Bronchial epithelial cell (primary cell): ENCODE measurements around the gene CRHR2. TPM values are rescaled to one million over a fixed set of nuclear protein-coding genes. Genes with fewer than 3 reads are reported as not detected.
"Not testable (repeated sequence)": the region's sequence is repeated elsewhere in the genome, so short reads cannot be mapped to it uniquely, and the experiment has no call there.

Experiments used
- DNase-seq: peaks from one replicate; pipeline ENCODE4 v3.0.0-alpha.2; 2010; ENCODE audit warnings: low read depth
- FAIRE-seq: peaks from 2 replicates; lab custom pipeline; 2011; peaks lifted over from hg19 to GRCh38; lab: Jason Lieb, UNC
- H3K27me3 ChIP-seq: 2 replicates; pipeline ENCODE4 v1.5.1; 2011; ENCODE audit warnings: low read length; ENCODE audit not compliant: control insufficient read depth, insufficient read depth
- H3K36me3 ChIP-seq: 2 replicates; pipeline ENCODE4 v1.5.1; 2011; ENCODE audit warnings: low read length; ENCODE audit not compliant: control insufficient read depth, insufficient read depth
- H3K4me3 ChIP-seq: 2 replicates; pipeline ENCODE4 v1.5.1; 2011; ENCODE audit warnings: mild to moderate bottlenecking, low read depth, low read length, control low read depth
- CTCF ChIP-seq: IDR thresholded peaks from 2 replicates; pipeline ENCODE4 v1.5.1; 2011; ENCODE audit warnings: mild to moderate bottlenecking, moderate library complexity, low read length, control low read depth, inconsistent platforms; ENCODE audit not compliant: insufficient read depth, severe bottlenecking
- total RNA-seq: library from RNA; depleted of rRNA; stranded (reverse); fragments of >200 nt; gene quantifications from 2 replicates; pipeline ENCODE4 v1.2.1, GENCODE V29; 2014

Gene CRHR2
- total RNA-seq, 1 donor from 2014 or later = not detected

DNA sequence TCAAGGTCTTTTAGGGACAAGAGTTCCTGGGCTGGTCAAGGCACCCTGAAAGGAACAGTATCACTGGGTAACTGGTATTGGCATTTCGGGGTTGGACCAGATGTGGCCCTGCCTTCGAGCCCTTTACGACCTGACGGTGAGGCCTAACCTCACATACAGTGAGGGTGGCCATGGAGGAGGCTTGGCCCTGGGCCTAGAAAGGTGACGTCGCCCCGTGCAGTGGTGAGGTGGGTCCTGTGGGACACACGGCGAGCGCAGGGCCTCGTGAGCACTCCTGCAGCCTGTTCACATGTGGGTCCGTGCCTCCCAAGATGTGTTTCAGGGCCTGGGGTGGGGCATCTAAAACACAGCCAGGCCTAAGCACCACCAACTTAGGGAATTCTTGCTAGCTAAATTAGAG lies 36.1 kb downstream of the CRHR2 start:
- no peak for TF ChIP-seq CTCF
- no peak overlapping the region for H3K4me3 ChIP-seq
- H3K36me3 ChIP-seq = no peaks in the 10 kb centered on the region
- no peaks in the 10 kb centered on the region for H3K27me3 ChIP-seq
- FAIRE-seq (peak; percentile 77), DNase-seq (no peak)

DNA sequence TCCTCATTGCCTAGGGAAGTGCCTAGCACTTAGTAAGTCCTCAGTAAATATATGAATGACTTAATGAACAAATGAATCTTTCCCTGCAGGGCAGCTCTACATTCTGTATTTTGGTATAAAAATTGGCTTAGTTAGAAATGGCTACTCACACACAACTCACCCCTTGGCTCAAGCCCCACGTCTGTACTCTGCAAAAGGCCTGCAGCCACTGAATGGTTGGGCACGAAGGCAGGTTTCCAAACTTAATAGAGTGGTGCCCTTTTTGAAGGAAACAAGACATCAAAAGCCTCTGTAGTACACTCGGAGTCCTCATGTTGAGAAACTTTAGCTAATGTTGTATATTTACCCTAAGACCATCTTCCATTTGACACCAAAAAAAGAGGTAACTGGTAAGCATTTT lies 36.6 kb downstream of the CRHR2 start:
- no peak for TF ChIP-seq CTCF
- H3K4me3 ChIP-seq = no peak overlapping the region

DNA sequence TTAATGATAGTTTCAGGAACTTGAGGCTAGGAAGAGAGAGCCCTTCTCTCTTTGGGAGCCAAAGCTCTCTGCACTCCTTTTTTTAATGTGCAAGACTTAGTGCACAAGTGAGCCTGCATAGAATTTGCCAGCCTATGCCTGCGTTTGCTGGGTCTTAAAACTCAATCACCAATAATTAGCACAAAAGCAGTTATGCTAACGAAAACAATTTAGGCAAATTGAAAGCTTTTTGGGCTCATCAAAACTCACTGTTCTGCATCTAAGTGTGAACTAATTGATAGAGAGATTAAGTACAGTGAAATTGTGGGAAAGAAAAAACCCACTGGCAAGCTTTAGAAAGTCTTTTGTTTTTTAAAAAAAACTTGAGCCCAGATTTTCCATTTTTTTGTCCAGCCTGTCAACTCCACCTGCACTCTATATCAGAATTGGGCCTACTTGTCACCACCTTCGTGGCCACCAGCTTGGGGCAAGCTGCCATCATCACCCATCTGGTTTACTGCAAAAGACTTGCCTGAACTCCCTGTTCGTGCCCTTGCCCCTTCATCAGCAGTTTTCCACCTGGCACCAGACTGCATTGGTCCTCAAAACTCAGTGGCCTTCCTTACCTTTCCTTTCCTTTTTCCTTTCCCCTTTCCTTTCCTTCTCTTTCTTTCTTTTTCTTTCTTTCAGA lies 37.8 kb downstream of the CRHR2 start:
- FAIRE-seq (no peak), DNase-seq (no peak)
- Histone ChIP-seq H3K27me3 (no peaks in the 10 kb centered on the region), H3K4me3 (no peak overlapping the region), H3K36me3 (no peaks in the 10 kb centered on the region)
- TF ChIP-seq CTCF = no peak

More for the DNA sequence above, 36.6 kb downstream of the CRHR2 start:
- DNase-seq (no peak), FAIRE-seq (no peak)
- no peaks in the 10 kb centered on the region for H3K27me3 ChIP-seq
- no peaks in the 10 kb centered on the region for H3K36me3 ChIP-seq

GRCh38 chr7:30642789-30643188 lies 39.5 kb downstream of the CRHR2 start:
- Histone ChIP-seq H3K4me3 (no peak overlapping the region), H3K36me3 (no peaks in the 10 kb centered on the region), H3K27me3 (no peaks in the 10 kb centered on the region)
- no peak for FAIRE-seq
- TF ChIP-seq CTCF = no peak
- no peak for DNase-seq

DNA sequence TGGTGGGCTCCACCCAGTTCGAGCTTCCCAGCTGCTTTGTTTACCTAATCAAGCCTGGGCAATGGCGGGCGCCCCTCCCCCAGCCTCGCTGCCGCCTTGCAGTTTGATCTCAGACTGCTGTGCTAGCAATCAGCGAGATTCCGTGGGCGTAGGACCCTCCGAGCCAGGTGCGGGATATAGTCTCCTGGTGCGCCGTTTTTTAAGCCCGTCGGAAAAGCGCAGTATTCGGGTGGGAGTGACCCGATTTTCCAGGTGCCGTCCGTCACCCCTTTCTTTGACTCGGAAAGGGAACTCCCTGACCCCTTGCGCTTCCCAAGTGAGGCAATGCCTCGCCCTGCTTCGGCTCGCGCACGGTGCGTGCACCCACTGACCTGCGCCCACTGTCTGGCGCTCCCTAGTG lies 39.9 kb downstream of the CRHR2 start:
- DNase-seq, H3K4me3 ChIP-seq, H3K36me3 ChIP-seq, FAIRE-seq, H3K27me3 ChIP-seq: not testable (repeated sequence)

- H3K36me3 ChIP-seq = peaks cover 26% of the 10 kb centered on the region
- no peaks in the 10 kb centered on the region for H3K27me3 ChIP-seq
- no peak overlapping the region for H3K4me3 ChIP-seq
- FAIRE-seq = no peak
- no peak for TF ChIP-seq CTCF
- DNase-seq = no peak
Observed at GRCh38 chr7:30635798-30636197, 46.5 kb downstream of the CRHR2 start.
